HCT116 (cell line): ENCODE data around the gene AOC2. TPM values are rescaled to one million over a fixed set of nuclear protein-coding genes. Genes with fewer than 3 reads are reported as not detected.
"Not testable (repeated sequence)": the region's sequence is repeated elsewhere in the genome, so short reads cannot be mapped to it uniquely, and the experiment has no call there.

Experiments used
- ATAC-seq: fragments of 200-7000 bp; cut with Tn5 transposase; 2 replicates; pipeline ENCODE4 v1.9.1; 2020; ENCODE audit warnings: mild to moderate bottlenecking, moderate library complexity
- BruUV-seq: library from RNA; stranded (reverse); fragments of 400-500 nt; replicated peaks from 2 replicates; lab custom pipeline; 2021; lab: Mats Ljungman, UMichigan
- CTCF ChIA-PET: fragments of 300-600 bp; sonication (Branson Sonifier 250); formaldehyde crosslinking; loops from one replicate; lab custom pipeline; 2021; ENCODE audit warnings: antibody characterized with exemption; lab: Charles Lee
- POLR2A ChIA-PET: fragments of 300-600, 350-600 bp; sonication (Branson Sonifier 250); formaldehyde crosslinking; loops from one replicate; lab custom pipeline; 2021; ENCODE audit warnings: antibody characterized with exemption; lab: Charles Lee
- RAD21 ChIA-PET, 2 experiments: fragments of 300-600 bp; sonication (Branson Sonifier 250); formaldehyde crosslinking; loops; one replicate each; lab custom pipeline; 2023; ENCODE audit warnings: low total read pairs in 2 of 2; ENCODE audit not compliant: uncharacterized antibody in 2 of 2, unreplicated experiment in 2 of 2, low non-redundant PET in 1 of 2; lab: Charles Lee
- DNase-seq: peaks from one replicate; pipeline ENCODE4 v3.0.0-alpha.2; 2010; ENCODE audit warnings: low read depth, low spot score
- H2AFZ ChIP-seq: fragments of 200-600 bp; shearing (Covaris generic), sonication (generic); 2 replicates; pipeline ENCODE4 v1.6.1; 2017; ENCODE audit warnings: low read depth, mixed run types, mixed read lengths, antibody characterized with exemption, low read length; ENCODE audit not compliant: poor library complexity, severe bottlenecking
- H3K27ac ChIP-seq: 2 replicates; pipeline ENCODE4 v1.5.1; 2012; ENCODE audit warnings: low read depth, low read length
- H3K27me3 ChIP-seq: fragments of 200-600 bp; sonication (generic); 2 replicates; pipeline ENCODE4 v1.6.1; 2016; ENCODE audit warnings: mixed run types, low read length, mixed read lengths; ENCODE audit not compliant: insufficient read depth
- H3K36me3 ChIP-seq, 2 experiments: fragments of 200-500 bp in 1 of 2; fragments of 200-600 bp in 1 of 2; sonication (Bioruptor generic) in 1 of 2; sonication (generic) in 1 of 2; 2 replicates each; pipeline versions ENCODE4 v1.5.1 to v1.6.1; 2014 to 2016; ENCODE audit warnings: low read length in 2 of 2, inconsistent platforms in 1 of 2, mixed read lengths in 1 of 2, mixed run types in 1 of 2; ENCODE audit not compliant: insufficient read depth in 2 of 2, control insufficient read depth in 1 of 2
- H3K4me1 ChIP-seq, 2 experiments: fragments of 200-600 bp in 1 of 2; sonication (generic) in 1 of 2; 2 replicates each; pipeline versions ENCODE4 v1.5.1 to v1.6.1; 2012 to 2017; ENCODE audit warnings: low read length in 2 of 2, inconsistent platforms in 1 of 2, mild to moderate bottlenecking in 1 of 2, mixed read lengths in 1 of 2, mixed run types in 1 of 2, moderate library complexity in 1 of 2; ENCODE audit not compliant: insufficient read depth in 2 of 2, control insufficient read depth in 1 of 2
- H3K4me2 ChIP-seq: fragments of 200-600 bp; sonication (generic); 2 replicates; pipeline ENCODE4 v1.6.1; 2017; ENCODE audit warnings: mixed run types, low read length, mixed read lengths
- H3K4me3 ChIP-seq, 2 experiments: fragments of 200-600 bp in 1 of 2; sonication (generic) in 1 of 2; replicated peaks in 1 of 2; 2 replicates each; pipeline ENCODE4 v1.5.1; 2011 to 2016; ENCODE audit warnings: low read length in 2 of 2, control low read depth in 1 of 2, low read depth in 1 of 2, mild to moderate bottlenecking in 1 of 2, mixed read lengths in 1 of 2, mixed run types in 1 of 2
- H3K79me2 ChIP-seq: fragments of 200-600 bp; sonication (generic); 2 replicates; pipeline ENCODE4 v1.6.1; 2017; ENCODE audit warnings: mild to moderate bottlenecking, mixed run types, low read length, moderate library complexity, mixed read lengths; ENCODE audit not compliant: insufficient read depth
- H3K9ac ChIP-seq: fragments of 200-600 bp; sonication (generic); 2 replicates; pipeline ENCODE4 v1.6.1; 2016; ENCODE audit warnings: low read length, mixed read lengths
- H3K9me2 ChIP-seq: fragments of 200-600 bp; sonication (generic), shearing (Covaris generic); 2 replicates; pipeline ENCODE4 v1.6.1; 2017; ENCODE audit warnings: mixed run types, mild to moderate bottlenecking, moderate library complexity; ENCODE audit not compliant: insufficient read depth
- H3K9me3 ChIP-seq, 2 experiments: fragments of 200-500 bp in 1 of 2; fragments of 200-600 bp in 1 of 2; sonication (Bioruptor generic) in 1 of 2; sonication (generic) in 1 of 2; 2 replicates each; pipeline ENCODE4 v1.6.1; 2014 to 2017; ENCODE audit warnings: low read length in 2 of 2, mixed read lengths in 2 of 2, inconsistent platforms in 1 of 2, low read depth in 1 of 2, mild to moderate bottlenecking in 1 of 2, mixed run types in 1 of 2, moderate library complexity in 1 of 2; ENCODE audit not compliant: control insufficient read depth in 1 of 2, insufficient read depth in 1 of 2
- H4K20me1 ChIP-seq: fragments of 200-600 bp; sonication (generic), shearing (Covaris generic); 2 replicates; pipeline ENCODE4 v1.6.1; 2017; ENCODE audit warnings: mixed run types, mild to moderate bottlenecking, moderate library complexity; ENCODE audit not compliant: insufficient read depth
- CEBPB ChIP-seq: IDR thresholded peaks from 2 replicates; pipeline ENCODE4 v1.6.1; 2012; ENCODE audit warnings: low read depth
- EGR1 ChIP-seq: IDR thresholded peaks from 2 replicates; pipeline ENCODE4 v1.6.1; 2012; ENCODE audit warnings: low read depth
- POLR2A ChIP-seq: IDR thresholded peaks from 2 replicates; pipeline ENCODE4 v1.7.0; 2011; ENCODE audit warnings: borderline replicate concordance; ENCODE audit not compliant: insufficient read depth, insufficient read length; ENCODE audit errors: extremely low read depth
- RAD21 ChIP-seq: IDR thresholded peaks from 2 replicates; pipeline ENCODE4 v1.6.1; 2012; ENCODE audit warnings: low read depth, mild to moderate bottlenecking
- SRF ChIP-seq: IDR thresholded peaks from 2 replicates; pipeline ENCODE4 v1.6.1; 2012; ENCODE audit warnings: low read depth
- ZNF274 ChIP-seq: fragments of 200-500 bp; sonication (Bioruptor generic); IDR thresholded peaks from 2 replicates; pipeline ENCODE4 v1.6.1; 2014; ENCODE audit warnings: mild to moderate bottlenecking, low read depth, low read length, inconsistent platforms
- intact Hi-C: fragments of 100-400 bp; cut with micrococcal nuclease; formaldehyde crosslinking; loops from 2 replicates; pipeline ENCODE4 v1.10.0; 2022
- total RNA-seq: library from RNA; stranded (reverse); gene quantifications from one replicate; pipeline ENCODE4 v1.2.1, GENCODE V29; 2021; ENCODE audit not compliant: unreplicated experiment
- TF ChIP-seq, protein P1 (sequence below): IDR thresholded peaks from 2 replicates; pipeline ENCODE4 v1.6.1; 2011; ENCODE audit warnings: mild to moderate bottlenecking, low read length, moderate library complexity; ENCODE audit not compliant: insufficient replicate concordance; ENCODE audit errors: extremely low read depth

The AOC2 gene
- total RNA-seq, 1 experiment from 2014 or later: 8.0 TPM

DNA sequence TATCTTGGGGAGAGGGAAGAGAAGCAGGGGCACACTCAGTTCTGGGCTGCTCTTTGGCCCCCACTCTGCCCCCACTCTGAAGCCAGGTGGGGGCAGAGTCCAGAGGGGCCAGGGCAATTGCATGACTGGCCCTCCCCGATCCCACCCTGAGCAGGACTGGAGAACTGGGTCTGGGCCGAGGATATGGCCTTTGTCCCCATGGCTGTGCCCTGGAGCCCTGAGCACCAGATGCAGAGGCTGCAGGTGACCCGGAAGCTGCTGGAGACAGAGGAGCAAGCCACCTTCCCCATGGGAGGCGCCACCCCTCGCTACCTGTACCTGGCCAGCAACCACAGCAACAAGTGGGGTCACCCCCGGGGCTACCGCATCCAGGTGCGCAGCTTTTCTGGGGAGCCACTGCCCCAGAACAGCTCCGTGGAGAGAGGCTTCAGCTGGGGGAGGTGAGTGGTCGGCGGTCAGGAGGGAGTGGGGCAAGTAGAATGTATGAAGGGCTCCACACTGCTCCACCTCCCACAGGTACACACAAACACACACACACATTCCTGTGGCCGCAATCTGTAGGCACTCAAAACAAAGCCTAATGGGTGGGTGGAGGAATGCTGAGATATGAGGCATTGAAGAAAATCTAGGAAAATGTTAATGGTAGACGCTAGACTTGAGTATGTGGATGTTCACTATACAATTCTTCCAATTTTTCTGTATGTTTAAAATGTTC lies 28.0 kb downstream of the AOC2 start:
- no peak for ATAC-seq
- CTCF ChIA-PET: interaction anchor here (0.6 kb wide), 1 partner anchor 150 kb away, joined by 5 read pairs; no protein-coding TSS in a partner anchor
- no peak overlapping the region for H2AFZ ChIP-seq
- no peak overlapping the region for H3K4me2 ChIP-seq
- RAD21 ChIA-PET: no interaction called here
- no peak for DNase-seq
- H4K20me1 ChIP-seq: no peaks in the 10 kb centered on the region
- POLR2A ChIA-PET: no interaction called here
- no peaks in the 10 kb centered on the region for H3K4me1 ChIP-seq
- no peak overlapping the region for H3K9ac ChIP-seq
- no peak for TF ChIP-seq POLR2A
- no peak for TF ChIP-seq RAD21
- no peak for TF ChIP-seq SRF
- no peak for TF ChIP-seq ZNF274
- TF ChIP-seq, all 23 proteins: peak for 0
- Histone ChIP-seq H3K9me3 (no peaks in the 10 kb centered on the region), H3K9me2 (no peaks in the 10 kb centered on the region), H3K27ac (no peak overlapping the region), H3K27me3 (no peaks in the 10 kb centered on the region), H3K79me2 (no peaks in the 10 kb centered on the region), H3K36me3 (no peaks in the 10 kb centered on the region), H3K4me3 (no peak overlapping the region)
- intact Hi-C loops: no loop called here
- BruUV-seq: no TSS peak

DNA sequence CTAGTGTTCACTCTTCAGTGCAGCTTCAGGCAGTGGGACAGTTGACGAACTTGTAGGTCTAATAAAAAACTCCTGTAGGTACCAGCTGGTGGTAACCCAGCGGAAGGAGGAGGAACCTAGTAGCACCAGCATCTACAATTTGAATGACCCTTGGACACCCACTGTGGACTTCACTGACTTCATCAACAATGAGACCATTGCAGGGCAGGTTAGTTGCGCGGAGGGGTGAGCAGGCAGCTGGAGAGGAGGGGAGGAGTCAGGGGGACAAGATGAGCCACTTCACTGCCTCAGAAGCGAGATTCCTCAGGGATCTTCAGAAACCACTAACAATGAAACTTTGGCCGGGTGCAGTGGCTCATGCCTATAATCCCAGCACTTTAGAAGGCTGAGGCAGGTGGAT lies 28.9 kb downstream of the AOC2 start:
- Histone ChIP-seq H3K36me3 (no peaks in the 10 kb centered on the region), H2AFZ (no peak overlapping the region), H3K9ac (no peak overlapping the region), H3K4me3 (no peak overlapping the region), H3K4me1 (no peaks in the 10 kb centered on the region; a peak in 1 of 4 replicates), H3K27ac (no peak overlapping the region), H3K27me3 (no peaks in the 10 kb centered on the region), H3K9me3 (no peaks in the 10 kb centered on the region), H3K9me2 (no peaks in the 10 kb centered on the region), H3K4me2 (no peak overlapping the region), H3K79me2 (no peaks in the 10 kb centered on the region), H4K20me1 (no peaks in the 10 kb centered on the region)
- no peak for DNase-seq
- POLR2A ChIA-PET: no interaction called here
- BruUV-seq: no TSS peak
- ATAC-seq: no peak
- TF ChIP-seq CEBPB: no peak
- no peak for TF ChIP-seq SRF
- TF ChIP-seq, protein P1, sequence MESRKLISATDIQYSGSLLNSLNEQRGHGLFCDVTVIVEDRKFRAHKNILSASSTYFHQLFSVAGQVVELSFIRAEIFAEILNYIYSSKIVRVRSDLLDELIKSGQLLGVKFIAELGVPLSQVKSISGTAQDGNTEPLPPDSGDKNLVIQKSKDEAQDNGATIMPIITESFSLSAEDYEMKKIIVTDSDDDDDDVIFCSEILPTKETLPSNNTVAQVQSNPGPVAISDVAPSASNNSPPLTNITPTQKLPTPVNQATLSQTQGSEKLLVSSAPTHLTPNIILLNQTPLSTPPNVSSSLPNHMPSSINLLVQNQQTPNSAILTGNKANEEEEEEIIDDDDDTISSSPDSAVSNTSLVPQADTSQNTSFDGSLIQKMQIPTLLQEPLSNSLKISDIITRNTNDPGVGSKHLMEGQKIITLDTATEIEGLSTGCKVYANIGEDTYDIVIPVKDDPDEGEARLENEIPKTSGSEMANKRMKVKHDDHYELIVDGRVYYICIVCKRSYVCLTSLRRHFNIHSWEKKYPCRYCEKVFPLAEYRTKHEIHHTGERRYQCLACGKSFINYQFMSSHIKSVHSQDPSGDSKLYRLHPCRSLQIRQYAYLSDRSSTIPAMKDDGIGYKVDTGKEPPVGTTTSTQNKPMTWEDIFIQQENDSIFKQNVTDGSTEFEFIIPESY: no peak
- TF ChIP-seq EGR1: no peak
- TF ChIP-seq POLR2A: no peak
- no peak for TF ChIP-seq RAD21
- RAD21 ChIA-PET: no interaction called here
- CTCF ChIA-PET: no interaction called here
- intact Hi-C loops: no loop called here

DNA sequence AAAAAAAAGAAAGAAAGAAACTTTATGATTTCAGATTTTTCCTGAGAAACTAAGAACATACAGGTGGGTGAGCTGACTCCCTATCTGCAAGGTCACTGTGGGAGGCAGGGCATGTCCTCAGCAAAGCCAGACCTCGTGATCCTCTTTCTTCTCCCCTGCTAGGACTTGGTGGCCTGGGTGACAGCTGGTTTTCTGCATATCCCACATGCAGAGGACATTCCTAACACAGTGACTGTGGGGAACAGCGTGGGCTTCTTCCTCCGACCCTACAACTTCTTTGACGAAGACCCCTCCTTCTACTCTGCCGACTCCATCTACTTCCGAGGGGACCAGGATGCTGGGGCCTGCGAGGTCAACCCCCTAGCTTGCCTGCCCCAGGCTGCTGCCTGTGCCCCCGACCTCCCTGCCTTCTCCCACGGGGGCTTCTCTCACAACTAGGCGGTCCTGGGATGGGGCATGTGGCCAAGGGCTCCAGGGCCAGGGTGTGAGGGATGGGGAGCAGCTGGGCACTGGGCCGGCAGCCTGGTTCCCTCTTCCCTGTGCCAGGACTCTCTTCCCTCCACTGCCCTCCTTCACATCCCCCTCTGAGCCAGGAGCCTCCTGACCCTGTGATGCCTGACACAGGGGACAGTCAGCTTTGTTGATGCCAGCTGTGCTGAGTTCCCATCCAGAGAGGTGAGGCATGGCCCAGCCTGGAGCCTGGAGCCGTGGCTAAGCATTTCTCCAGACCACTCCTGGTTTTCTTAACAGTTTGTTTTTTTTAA lies 29.7 kb downstream of the AOC2 start:
- H3K27me3 ChIP-seq, RAD21 ChIA-PET, H3K9me2 ChIP-seq: not testable (repeated sequence)

More for the DNA sequence above, 29.7 kb downstream of the AOC2 start:
- H3K9ac ChIP-seq, H3K4me2 ChIP-seq, H3K79me2 ChIP-seq, H2AFZ ChIP-seq, DNase-seq, H4K20me1 ChIP-seq, H3K27ac ChIP-seq, intact Hi-C loops, BruUV-seq, H3K4me1 ChIP-seq, H3K36me3 ChIP-seq, H3K9me3 ChIP-seq, CTCF ChIA-PET, H3K4me3 ChIP-seq, ATAC-seq, POLR2A ChIA-PET: not testable (repeated sequence)
